H1 (cell line): ENCODE measurements around the gene CD48. TPM values are rescaled to one million over a fixed set of nuclear protein-coding genes. Genes with fewer than 3 reads are reported as not detected.
"Not testable (repeated sequence)": the region's sequence is repeated elsewhere in the genome, so short reads cannot be mapped to it uniquely, and the experiment has no call there.

Experiments used
- CTCF ChIA-PET: fragments of 300-600 bp; sonication (Branson Sonifier 250); formaldehyde crosslinking; loops from one replicate; lab custom pipeline; 2021; ENCODE audit not compliant: partially characterized antibody; lab: Charles Lee
- POLR2A ChIA-PET: fragments of 300-600 bp; sonication (Branson Sonifier 250); formaldehyde crosslinking; loops from one replicate; lab custom pipeline; 2021; ENCODE audit warnings: inconsistent platforms; ENCODE audit not compliant: partially characterized antibody; lab: Charles Lee
- DNase-seq, 2 experiments: peaks; one replicate each; pipeline versions ENCODE4 v3.0.0 to v3.0.0-alpha.2; 2010 to 2022; ENCODE audit warnings: low spot score in 2 of 2, low read depth in 1 of 2, mixed read lengths in 1 of 2
- FAIRE-seq: peaks from 2 replicates; lab custom pipeline; 2011; peaks lifted over from hg19 to GRCh38; lab: Jason Lieb, UNC
- H2AFZ ChIP-seq: 2 replicates; pipeline ENCODE4 v1.8.1; 2012; ENCODE audit warnings: low read length, inconsistent platforms
- H2AK5ac ChIP-seq: 2 replicates; pipeline ENCODE4 v1.6.1; 2013; ENCODE audit warnings: low read depth, low read length
- H2BK120ac ChIP-seq: replicated peaks from 2 replicates; pipeline ENCODE3; 2013; ENCODE audit warnings: low read depth, low read length, inconsistent platforms
- H2BK12ac ChIP-seq: 2 replicates; pipeline ENCODE4 v1.6.1; 2013; ENCODE audit warnings: low read depth, low read length
- H2BK15ac ChIP-seq: 2 replicates; pipeline ENCODE4 v1.6.1; 2013; ENCODE audit warnings: low read length
- H2BK20ac ChIP-seq: 2 replicates; pipeline ENCODE4 v1.6.1; 2013; ENCODE audit warnings: low read length
- H2BK5ac ChIP-seq: 2 replicates; pipeline ENCODE4 v1.6.1; 2013; ENCODE audit warnings: low read depth, low read length
- H3K14ac ChIP-seq: 2 replicates; pipeline ENCODE4 v1.6.1; 2013; ENCODE audit warnings: inconsistent platforms; ENCODE audit not compliant: insufficient read length
- H3K18ac ChIP-seq: 2 replicates; pipeline ENCODE4 v1.6.1; 2013; ENCODE audit warnings: low read length; ENCODE audit errors: extremely low read depth
- H3K23ac ChIP-seq: 2 replicates; pipeline ENCODE4 v1.6.1; 2013; ENCODE audit warnings: inconsistent platforms; ENCODE audit not compliant: insufficient read length
- H3K23me2 ChIP-seq: 2 replicates; pipeline ENCODE4 v1.6.1; 2013; ENCODE audit warnings: low read depth, low read length
- H3K27ac ChIP-seq: 2 replicates; pipeline ENCODE4 v1.6.1; 2011; ENCODE audit warnings: low read depth, low read length, inconsistent platforms
- H3K27me3 ChIP-seq, 4 experiments: replicated peaks in 1 of 4; 1 replicate in 1 of 4; 2 replicates in 3 of 4; pipeline versions ENCODE4 v1.6.1 to v1.8.1; 2011 to 2013; ENCODE audit warnings: low read length in 3 of 4, mild to moderate bottlenecking in 3 of 4, inconsistent platforms in 2 of 4, mixed read lengths in 2 of 4, moderate library complexity in 1 of 4; ENCODE audit not compliant: control insufficient read depth in 3 of 4, insufficient read depth in 3 of 4; ENCODE audit errors: extremely low read depth in 1 of 4
- H3K36me3 ChIP-seq, 4 experiments: 2 replicates each; pipeline versions ENCODE4 v1.6.1 to v1.8.1; 2011 to 2013; ENCODE audit warnings: mild to moderate bottlenecking in 4 of 4, low read length in 3 of 4, moderate library complexity in 2 of 4, control low read depth in 1 of 4, inconsistent platforms in 1 of 4; ENCODE audit not compliant: insufficient read depth in 4 of 4, control insufficient read depth in 2 of 4
- H3K4ac ChIP-seq: replicated peaks from 2 replicates; pipeline ENCODE3; 2013; ENCODE audit warnings: low read length, low read depth, mixed read lengths, inconsistent platforms; ENCODE audit not compliant: insufficient read length
- H3K4me1 ChIP-seq, 4 experiments: replicated peaks in 1 of 4; 1 replicate in 1 of 4; 2 replicates in 3 of 4; pipeline versions ENCODE4 v1.6.1 to v1.8.1; 2011 to 2013; ENCODE audit warnings: low read length in 3 of 4, inconsistent platforms in 2 of 4, mixed read lengths in 1 of 4; ENCODE audit not compliant: insufficient read depth in 4 of 4, control insufficient read depth in 3 of 4
- H3K4me2 ChIP-seq, 2 experiments: 2 replicates each; pipeline versions ENCODE4 v1.6.1 to v1.8.1; 2011 to 2013; ENCODE audit warnings: low read depth in 2 of 2, low read length in 2 of 2, control low read depth in 1 of 2, inconsistent platforms in 1 of 2, mild to moderate bottlenecking in 1 of 2; ENCODE audit not compliant: insufficient read depth in 1 of 2
- H3K4me3 ChIP-seq, 4 experiments: fragments of 200-600, 300-600 bp in 1 of 4; sonication (generic), shearing (Covaris generic), sonication (Bioruptor Twin) in 1 of 4; 2 replicates each; pipeline versions ENCODE4 v1.5.1 to v1.8.1; 2011 to 2016; ENCODE audit warnings: low read length in 4 of 4, low read depth in 3 of 4, control low read depth in 2 of 4, inconsistent platforms in 2 of 4, mild to moderate bottlenecking in 2 of 4, mixed read lengths in 1 of 4, moderate library complexity in 1 of 4; ENCODE audit not compliant: insufficient read depth in 2 of 4; ENCODE audit errors: extremely low read depth in 1 of 4
- H3K56ac ChIP-seq: replicated peaks from 2 replicates; pipeline ENCODE3; 2013; ENCODE audit warnings: low read depth, mild to moderate bottlenecking, mixed read lengths, low read length, inconsistent platforms; ENCODE audit not compliant: insufficient read length
- H3K79me1 ChIP-seq: 2 replicates; pipeline ENCODE4 v1.6.1; 2013; ENCODE audit warnings: low read depth, low read length, control low read depth
- H3K79me2 ChIP-seq, 2 experiments: 2 replicates each; pipeline versions ENCODE4 v1.6.1 to v1.8.1; 2012 to 2013; ENCODE audit warnings: low read length in 2 of 2, mild to moderate bottlenecking in 2 of 2, inconsistent platforms in 1 of 2; ENCODE audit not compliant: insufficient read depth in 2 of 2, control insufficient read depth in 1 of 2
- H3K9ac ChIP-seq, 4 experiments: replicated peaks in 1 of 4; 1 replicate in 1 of 4; 2 replicates in 3 of 4; pipeline versions ENCODE4 v1.6.1 to v1.8.1; 2011 to 2013; ENCODE audit warnings: low read depth in 3 of 4, low read length in 3 of 4, control low read depth in 2 of 4, mild to moderate bottlenecking in 2 of 4, moderate library complexity in 2 of 4, inconsistent platforms in 1 of 4; ENCODE audit errors: extremely low read depth in 1 of 4
- H3K9me3 ChIP-seq, 2 experiments: 2 replicates each; pipeline versions ENCODE4 v1.6.1 to v1.8.1; 2012 to 2013; ENCODE audit warnings: mild to moderate bottlenecking in 2 of 2, moderate library complexity in 2 of 2, control low read depth in 1 of 2, inconsistent platforms in 1 of 2, low read depth in 1 of 2, low read length in 1 of 2, mixed read lengths in 1 of 2; ENCODE audit not compliant: insufficient read depth in 2 of 2
- H4K20me1 ChIP-seq, 2 experiments: replicated peaks in 1 of 2; 2 replicates each; pipeline versions ENCODE3 to v1.8.1; 2011 to 2013; ENCODE audit warnings: inconsistent platforms in 2 of 2, low read length in 2 of 2, mild to moderate bottlenecking in 1 of 2; ENCODE audit not compliant: insufficient read depth in 2 of 2, control insufficient read depth in 1 of 2
- H4K5ac ChIP-seq: 2 replicates; pipeline ENCODE4 v1.6.1; 2013; ENCODE audit warnings: low read length, low read depth, mixed read lengths, inconsistent platforms; ENCODE audit not compliant: insufficient read length
- H4K8ac ChIP-seq: 2 replicates; pipeline ENCODE4 v1.8.0; 2013; ENCODE audit warnings: mild to moderate bottlenecking, moderate library complexity, low read length, inconsistent platforms; ENCODE audit not compliant: insufficient read depth; ENCODE audit errors: extremely low read depth
- H4K91ac ChIP-seq: replicated peaks from 2 replicates; pipeline ENCODE3; 2013; ENCODE audit warnings: low read length, mixed read lengths, inconsistent platforms; ENCODE audit not compliant: insufficient read length
- CTCF ChIP-seq, 3 experiments: IDR thresholded peaks; 1 replicate in 2 of 3; 2 replicates in 1 of 3; pipeline versions ENCODE4 v1.5.1 to v1.6.1; 2011; ENCODE audit warnings: low read length in 3 of 3, mild to moderate bottlenecking in 3 of 3, inconsistent platforms in 2 of 3, low read depth in 1 of 3, moderate library complexity in 1 of 3; ENCODE audit not compliant: insufficient read depth in 1 of 3; ENCODE audit errors: control extremely low read depth in 1 of 3
- KDM5A ChIP-seq: fragments of 200-600 bp; IDR thresholded peaks from 2 replicates; pipeline ENCODE4 v1.7.1; 2012; ENCODE audit warnings: mild to moderate bottlenecking, low read length, inconsistent platforms, mixed read lengths
- MAX ChIP-seq: IDR thresholded peaks from 2 replicates; pipeline ENCODE4 v1.6.1; 2012; ENCODE audit warnings: inconsistent platforms
- RXRA ChIP-seq: IDR thresholded peaks from 2 replicates; pipeline ENCODE4 v1.6.1; 2011; ENCODE audit warnings: low read depth, mild to moderate bottlenecking, low read length, moderate library complexity; ENCODE audit not compliant: insufficient read depth
- SIRT6 ChIP-seq: IDR thresholded peaks from one replicate; pipeline ENCODE4 v1.7.1; 2012; ENCODE audit warnings: low read length, inconsistent platforms
- WGBS, 2 experiments: shearing (Covaris generic) in 1 of 2; methylation state at CpG; one replicate each; pipeline versions ENCODE4 v1.1.6 to v1.1.7; 2013 to 2015; ENCODE audit warnings: low lambda C conversion rate in 2 of 2, mixed read lengths in 2 of 2, inconsistent platforms in 1 of 2, low coverage in 1 of 2, missing lambda C conversion rate in 1 of 2; ENCODE audit not compliant: insufficient replicate concordance in 2 of 2, insufficient coverage in 1 of 2, insufficient read length in 1 of 2; ENCODE audit errors: extremely low coverage in 1 of 2, missing lambda C conversion rate in 1 of 2; 5-methylcytosine and 5-hydroxymethylcytosine counted together
- polyA plus RNA-seq, 7 experiments: library from polyadenylated mRNA; depleted of rRNA in 3 of 7; stranded (reverse) in 5 of 7; unstranded in 2 of 7; fragments of >200 nt in 5 of 7; fragments of 200-250 nt in 2 of 7; gene quantifications; 1 replicate in 5 of 7; 2 replicates in 1 of 7; 4 replicates in 1 of 7; pipeline versions ENCODE4 v1.2.1 to v1.2.3, GENCODE V29; 2011 to 2013; ENCODE audit warnings: missing spikeins in 2 of 7, mixed read lengths in 2 of 7
- total RNA-seq: library from RNA; stranded (reverse); fragmentation: NEBNext Ultra II Directional; extraction: Animal tissue kit (Norgen Biotek cat#: 25700); gene quantifications from 2 replicates; pipeline ENCODE4 v1.2.1, GENCODE V29; 2021

CD48 gene
- total and polyA plus RNA-seq, 2 of the 8 experiments (the other 6 are each of a cell fraction or from before 2014, with no cell fraction given): 0.08 TPM; not detected in 1

DNA sequence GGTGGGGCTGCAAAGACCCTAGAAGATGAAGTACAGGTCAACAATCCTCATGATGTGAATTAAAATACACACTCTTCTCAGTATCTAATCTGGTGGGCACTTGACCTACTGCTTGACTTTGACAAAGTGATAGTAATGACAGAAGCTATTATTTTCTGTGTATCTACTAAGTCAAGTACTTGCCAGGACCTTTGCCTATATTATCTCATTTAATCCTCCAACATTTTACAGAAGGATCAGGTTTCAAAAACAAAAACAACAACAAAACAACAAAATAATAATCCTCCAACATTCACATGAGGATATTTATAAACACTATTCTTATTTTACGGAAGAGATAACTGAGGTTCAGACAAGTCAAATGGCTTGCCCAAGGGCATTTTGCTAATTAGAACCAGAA lies 4.4 kb upstream of the CD48 start (continued):
- TF ChIP-seq RXRA: no peak
- TF ChIP-seq SIRT6: no peak
- no peak for TF ChIP-seq KDM5A
- no peak for TF ChIP-seq MAX
- no peak for TF ChIP-seq CTCF (IDR thresholded peaks at IDR 0.05; ENCODE audit: control extremely low read depth in 1 of 3, insufficient read depth in 1 of 3, low read depth in 1 of 3, low read length in 3 of 3)
- TF ChIP-seq, all 59 proteins: peak for 0

- H2BK12ac ChIP-seq, H4K20me1 ChIP-seq, H3K23ac ChIP-seq, H3K4ac ChIP-seq, H4K8ac ChIP-seq, H2AK5ac ChIP-seq, H3K4me2 ChIP-seq, H3K4me1 ChIP-seq, H2BK20ac ChIP-seq, H3K4me3 ChIP-seq, H2BK15ac ChIP-seq, H3K56ac ChIP-seq, H3K9me3 ChIP-seq, POLR2A ChIA-PET, H3K23me2 ChIP-seq, H3K18ac ChIP-seq, H4K91ac ChIP-seq, H2BK5ac ChIP-seq, H3K79me1 ChIP-seq, H3K36me3 ChIP-seq, DNase-seq, H3K27me3 ChIP-seq, H2BK120ac ChIP-seq, H3K27ac ChIP-seq, H3K9ac ChIP-seq, H3K79me2 ChIP-seq, H4K5ac ChIP-seq, H3K14ac ChIP-seq: not testable (repeated sequence)
- CTCF ChIA-PET: interaction anchor here (1.3 to 3.9 kb wide), 6 partner anchors 33 to 104 kb away, joined by 3 to 18 read pairs (median 6); no protein-coding TSS in a partner anchor
- 87% methylated on average over 5 of the region's 5 CpGs; no CpG with 5 or more reads in 1 of the 2 experiments for WGBS, 2 experiments
- H2AFZ ChIP-seq: 0 out of 2 replicates have a peak overlapping the region, but pooled peaks have one; percentile 41
- FAIRE-seq: peak; percentile 71
Measured at GRCh38 chr1:160714034-160714648, 2.5 kb upstream of the CD48 start.
